ENCODE measurements around the gene COMMD3. TPM values are rescaled to one million over a fixed set of nuclear protein-coding genes. Genes with fewer than 3 reads are reported as not detected.

COMMD3 gene
- total and polyA plus RNA-seq, 2 donors (not counting 1 experiment from before 2014, with no cell fraction given): 46.0 to 74.3 TPM

DNA sequence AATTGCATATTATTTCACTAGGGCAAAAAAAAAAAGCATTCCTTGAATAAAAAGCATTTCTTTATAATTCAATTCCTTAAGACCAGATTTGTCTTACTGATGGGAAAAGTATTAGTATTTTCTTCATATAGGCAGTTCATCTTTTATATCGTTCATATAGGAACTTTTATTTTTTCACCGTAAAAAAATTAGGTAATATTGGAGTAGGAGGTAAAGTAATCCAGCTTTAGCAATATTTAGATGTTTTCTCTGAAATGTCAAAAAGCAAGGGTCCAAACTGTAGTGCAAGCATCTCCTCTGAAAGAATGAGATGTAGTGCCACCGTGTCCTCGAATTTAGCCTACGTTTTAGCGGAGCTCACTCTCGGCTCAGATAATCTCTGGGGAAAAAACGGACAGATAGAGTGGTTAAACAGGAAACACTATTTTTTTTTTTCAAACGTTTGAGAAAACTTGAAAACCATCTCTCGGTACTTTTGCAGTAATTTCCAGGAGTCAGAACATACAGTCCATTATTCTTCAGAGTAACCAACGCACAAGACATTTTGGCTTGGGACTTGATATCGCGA is 23.7 kb downstream of the COMMD3 start:
- TF ChIP-seq, protein P1, sequence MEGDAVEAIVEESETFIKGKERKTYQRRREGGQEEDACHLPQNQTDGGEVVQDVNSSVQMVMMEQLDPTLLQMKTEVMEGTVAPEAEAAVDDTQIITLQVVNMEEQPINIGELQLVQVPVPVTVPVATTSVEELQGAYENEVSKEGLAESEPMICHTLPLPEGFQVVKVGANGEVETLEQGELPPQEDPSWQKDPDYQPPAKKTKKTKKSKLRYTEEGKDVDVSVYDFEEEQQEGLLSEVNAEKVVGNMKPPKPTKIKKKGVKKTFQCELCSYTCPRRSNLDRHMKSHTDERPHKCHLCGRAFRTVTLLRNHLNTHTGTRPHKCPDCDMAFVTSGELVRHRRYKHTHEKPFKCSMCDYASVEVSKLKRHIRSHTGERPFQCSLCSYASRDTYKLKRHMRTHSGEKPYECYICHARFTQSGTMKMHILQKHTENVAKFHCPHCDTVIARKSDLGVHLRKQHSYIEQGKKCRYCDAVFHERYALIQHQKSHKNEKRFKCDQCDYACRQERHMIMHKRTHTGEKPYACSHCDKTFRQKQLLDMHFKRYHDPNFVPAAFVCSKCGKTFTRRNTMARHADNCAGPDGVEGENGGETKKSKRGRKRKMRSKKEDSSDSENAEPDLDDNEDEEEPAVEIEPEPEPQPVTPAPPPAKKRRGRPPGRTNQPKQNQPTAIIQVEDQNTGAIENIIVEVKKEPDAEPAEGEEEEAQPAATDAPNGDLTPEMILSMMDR (IDR thresholded peaks at IDR 0.05): no peak
- no peak for TF ChIP-seq EZH2 (IDR thresholded peaks at IDR 0.05; ENCODE audit: borderline replicate concordance, insufficient read depth, low read depth, low read length, poor library complexity, severe bottlenecking)
- ATAC-seq (ENCODE audit: low read depth): no peak
- Histone ChIP-seq H3K27me3 (replicated peaks in 1 of 4; ENCODE audit: control extremely low read depth in 1 of 4, control insufficient read depth in 3 of 4, insufficient read depth in 4 of 4, low read length in 3 of 4) (peaks cover 10 to 82% (median 70%) of the 10 kb centered on the region in 4 experiments), H3K79me2 (ENCODE audit: control insufficient read depth, insufficient read depth, low read length) (no peaks in the 10 kb centered on the region), H3K4me1 (ENCODE audit: control insufficient read depth in 2 of 2, insufficient read depth in 2 of 2, low read length in 2 of 2) (peaks cover 39 to 66% of the 10 kb centered on the region in 2 donors), H3K4me3 (ENCODE audit: control extremely low read depth in 1 of 5, extremely low read depth in 1 of 5, insufficient read depth in 1 of 5, low read depth in 2 of 5, low read length in 4 of 5) (peak overlapping the region; percentile 62 to 79 (median 73)), H3K9ac (ENCODE audit: low read length) (peak overlapping the region; percentile 80), H3K36me3 (replicated peaks in 1 of 2; ENCODE audit: control extremely low read depth in 1 of 2, control insufficient read depth in 1 of 2, extremely low read depth in 1 of 2, insufficient read depth in 2 of 2, low read length in 1 of 2) (no peaks in the 10 kb centered on the region), H2AFZ (ENCODE audit: insufficient read depth, low read depth, low read length, poor library complexity, severe bottlenecking) (peak overlapping the region; percentile 80), H3K27ac (ENCODE audit: low read length in 2 of 2) (peak overlapping the region; percentile 70 to 81), H4K20me1 (ENCODE audit: control insufficient read depth, insufficient read depth, low read length, poor library complexity, severe bottlenecking) (no peaks in the 10 kb centered on the region), H3K4me2 (replicated peaks; ENCODE audit: low read depth, low read length, poor library complexity, severe bottlenecking) (peak overlapping the region; percentile 94), H3K9me3 (ENCODE audit: control extremely low read depth in 1 of 3, control insufficient read depth in 2 of 3, insufficient read depth in 1 of 3, low read length in 2 of 3) (peaks cover 3 to 22% (median 10%) of the 10 kb centered on the region in 3 donors)
- DNase-seq: no peak
- Mint-ChIP-seq H3K4me1 (peaks cover 34% of the 10 kb centered on the region), H3K27ac (peak overlapping the region; percentile 94), H3K27me3 (peaks cover 59% of the 10 kb centered on the region), H3K9me3 (ENCODE audit: insufficient read depth) (peaks cover 2% of the 10 kb centered on the region), H3K4me3 (peak overlapping the region; percentile 94)
- intact Hi-C loops (cut with micrococcal nuclease): loop anchor here (1.0 to 2.0 kb wide), 5 partner anchors 15 to 815 kb away; partner anchors contain the start of genes COMMD3, DNAJC1 and SKIDA1
- ChIA-PET CTCF (interaction anchor here (0.7 to 2.4 kb wide), 15 partner anchors 9 to 844 kb away, joined by 3 to 10 read pairs (median 4); partner anchors contain the start of genes BMI1 and COMMD3), POLR2A (interaction anchor here (0.7 to 3.3 kb wide), 14 partner anchors 10 to 822 kb away, joined by 3 to 32 read pairs (median 4); partner anchors contain the start of genes BMI1, COMMD3 and DNAJC1)
- 0% methylated on average over 9 of the region's 13 CpGs for WGBS (ENCODE audit: insufficient coverage)

All from B cell (primary cell).